Astrocyte of the spinal cord (primary cell): ENCODE data around the gene LRRIQ1.
A peak's percentile ranks its signal among the peaks of the same experiment; 100 is the strongest.

Experiments
- DNase-seq: peaks from one replicate; pipeline ENCODE4 v3.0.0; 2011; ENCODE audit warnings: low read depth, low spot score
- H3K4me3 ChIP-seq: 2 replicates; pipeline ENCODE4 v1.5.1; 2011; ENCODE audit warnings: low read depth, mild to moderate bottlenecking, low read length, moderate library complexity
- in situ Hi-C: cut with HindIII; loops from 2 replicates; pipeline ENCODE4 v1.10.0; 2017; ENCODE audit warnings: low sequenced_read_pairs
- TF ChIP-seq, protein P1 (sequence below): IDR thresholded peaks from 2 replicates; pipeline ENCODE4 v1.5.1; 2012; ENCODE audit warnings: low read depth, mild to moderate bottlenecking, low read length, inconsistent platforms

The LRRIQ1 gene

DNA sequence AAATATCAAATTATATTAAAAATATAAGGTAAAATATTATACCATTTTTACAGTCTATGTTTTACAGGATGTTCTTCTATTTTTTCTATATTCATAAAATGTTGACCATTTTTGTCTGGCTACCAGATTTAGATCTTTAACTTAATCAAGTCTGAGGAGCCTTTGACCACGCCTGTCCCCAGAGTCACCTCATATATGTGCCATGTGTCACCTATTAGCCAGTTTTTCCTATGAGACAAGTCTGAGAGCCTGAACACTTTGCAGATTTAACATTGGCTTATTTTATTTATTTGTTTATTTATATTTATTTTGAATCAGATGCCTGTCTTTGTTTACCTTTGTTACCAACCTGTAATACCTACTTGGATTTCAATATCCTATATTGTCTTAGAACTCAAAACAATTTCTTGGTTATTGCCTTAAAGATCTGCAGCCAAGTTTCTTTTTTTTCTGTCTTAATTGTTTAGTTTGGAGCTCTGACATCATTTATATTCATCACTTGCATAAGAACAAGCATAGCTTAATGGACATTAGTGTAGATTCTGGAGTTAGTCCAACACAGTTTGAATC, 127.7 kb downstream of the LRRIQ1 start:
- TF ChIP-seq, protein P1, sequence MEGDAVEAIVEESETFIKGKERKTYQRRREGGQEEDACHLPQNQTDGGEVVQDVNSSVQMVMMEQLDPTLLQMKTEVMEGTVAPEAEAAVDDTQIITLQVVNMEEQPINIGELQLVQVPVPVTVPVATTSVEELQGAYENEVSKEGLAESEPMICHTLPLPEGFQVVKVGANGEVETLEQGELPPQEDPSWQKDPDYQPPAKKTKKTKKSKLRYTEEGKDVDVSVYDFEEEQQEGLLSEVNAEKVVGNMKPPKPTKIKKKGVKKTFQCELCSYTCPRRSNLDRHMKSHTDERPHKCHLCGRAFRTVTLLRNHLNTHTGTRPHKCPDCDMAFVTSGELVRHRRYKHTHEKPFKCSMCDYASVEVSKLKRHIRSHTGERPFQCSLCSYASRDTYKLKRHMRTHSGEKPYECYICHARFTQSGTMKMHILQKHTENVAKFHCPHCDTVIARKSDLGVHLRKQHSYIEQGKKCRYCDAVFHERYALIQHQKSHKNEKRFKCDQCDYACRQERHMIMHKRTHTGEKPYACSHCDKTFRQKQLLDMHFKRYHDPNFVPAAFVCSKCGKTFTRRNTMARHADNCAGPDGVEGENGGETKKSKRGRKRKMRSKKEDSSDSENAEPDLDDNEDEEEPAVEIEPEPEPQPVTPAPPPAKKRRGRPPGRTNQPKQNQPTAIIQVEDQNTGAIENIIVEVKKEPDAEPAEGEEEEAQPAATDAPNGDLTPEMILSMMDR, result no peak
- DNase-seq, result no peak
- in situ Hi-C loops, result no loop called here
- no peak overlapping the region for H3K4me3 ChIP-seq

DNA sequence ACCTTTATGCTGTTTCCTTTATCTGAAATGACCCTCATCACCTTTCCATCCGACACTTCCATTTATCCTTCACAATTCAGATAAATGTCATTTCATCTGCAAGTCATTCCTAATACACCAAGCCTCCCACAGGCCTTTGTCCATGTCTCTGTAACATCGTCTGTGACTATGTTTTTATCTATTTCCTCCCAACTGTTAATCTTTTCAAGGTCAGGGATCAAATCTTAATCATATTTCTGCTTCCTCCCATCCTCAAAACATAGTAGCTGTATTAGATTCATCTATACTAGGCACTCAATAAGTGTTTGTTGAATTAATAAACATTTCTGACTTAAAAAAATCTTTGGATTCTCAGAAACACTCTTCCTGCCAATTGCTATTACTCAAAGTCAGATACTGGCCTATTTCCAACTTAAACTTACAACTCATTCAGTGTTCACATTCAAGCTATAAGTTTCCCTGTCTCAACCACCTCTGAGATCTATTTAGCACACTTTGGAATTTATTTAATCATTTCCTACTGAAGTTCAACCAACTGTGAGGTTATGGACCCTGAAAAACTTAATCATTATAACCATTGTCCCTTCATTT, 143.6 kb downstream of the LRRIQ1 start:
- DNase-seq, result peak; percentile 56
- TF ChIP-seq, protein P1, result no peak
- no peak overlapping the region for H3K4me3 ChIP-seq
- in situ Hi-C loops, result no loop called here

DNA sequence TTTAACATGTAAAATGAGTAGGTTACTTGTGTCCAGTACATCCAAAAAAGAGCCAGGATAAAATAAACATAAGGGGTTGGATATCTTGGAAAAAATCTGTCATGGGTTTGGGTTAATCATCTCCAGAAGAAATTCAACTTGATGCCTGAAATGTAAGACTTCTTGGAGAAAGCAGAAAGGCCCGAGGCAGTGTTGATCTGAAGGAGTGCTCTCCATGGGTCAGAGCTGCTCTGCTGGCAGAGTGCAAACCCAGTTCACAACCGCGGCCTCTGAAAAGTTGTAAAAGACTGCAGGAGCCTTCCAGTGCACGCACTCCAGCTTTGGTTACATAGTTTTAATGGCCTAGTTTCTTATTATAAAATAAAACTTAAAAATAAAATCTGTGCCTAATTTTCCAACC, 146.5 kb downstream of the LRRIQ1 start:
- TF ChIP-seq, protein P1, result no peak
- in situ Hi-C loops, result no loop called here
- no peak overlapping the region for H3K4me3 ChIP-seq

DNA sequence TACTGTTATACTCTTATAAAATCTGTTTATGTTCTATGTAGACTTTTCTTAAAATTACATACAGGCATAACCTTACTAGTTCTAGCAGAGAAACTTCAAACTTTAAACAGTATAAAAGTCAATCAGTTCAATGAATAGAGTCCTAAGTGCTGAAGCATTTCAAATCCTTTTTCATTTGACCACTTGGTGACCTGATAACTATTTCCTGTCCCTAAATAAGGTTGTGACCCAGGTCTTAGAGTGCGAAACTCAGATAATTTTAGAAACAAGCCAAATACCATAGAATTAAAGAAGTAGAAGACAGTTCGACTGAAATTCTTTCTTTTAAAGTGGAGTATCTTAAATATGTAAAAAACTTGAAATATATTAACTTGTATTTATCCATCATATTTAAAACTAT, 147.7 kb downstream of the LRRIQ1 start:
- in situ Hi-C loops, result no loop called here
- TF ChIP-seq, protein P1, result no peak
- H3K4me3 ChIP-seq, result no peak overlapping the region
- DNase-seq, result no peak

More for the DNA sequence above, 146.5 kb downstream of the LRRIQ1 start:
- peak; percentile 7 for DNase-seq

DNA sequence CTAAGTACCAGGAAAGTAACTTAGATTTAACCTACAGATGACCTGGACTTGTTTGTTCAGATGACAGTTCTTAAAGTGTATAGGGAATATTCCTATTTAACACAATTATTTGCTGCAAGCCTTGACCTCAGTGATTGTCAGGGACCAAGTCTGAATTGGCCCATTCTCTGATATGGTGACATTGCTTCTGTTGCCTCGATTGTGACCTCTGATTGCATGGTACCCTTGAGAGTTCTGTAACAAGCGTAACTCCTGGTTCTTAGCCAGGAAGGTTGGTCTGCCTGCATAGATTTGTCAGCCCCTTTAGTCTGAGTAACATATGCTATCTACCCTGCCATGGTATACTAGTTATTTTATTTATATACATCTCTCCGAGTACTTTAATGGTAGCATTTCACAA, 150.1 kb downstream of the LRRIQ1 start:
- TF ChIP-seq, protein P1, result no peak
- DNase-seq, result no peak
- in situ Hi-C loops, result no loop called here
- no peak overlapping the region for H3K4me3 ChIP-seq

DNA sequence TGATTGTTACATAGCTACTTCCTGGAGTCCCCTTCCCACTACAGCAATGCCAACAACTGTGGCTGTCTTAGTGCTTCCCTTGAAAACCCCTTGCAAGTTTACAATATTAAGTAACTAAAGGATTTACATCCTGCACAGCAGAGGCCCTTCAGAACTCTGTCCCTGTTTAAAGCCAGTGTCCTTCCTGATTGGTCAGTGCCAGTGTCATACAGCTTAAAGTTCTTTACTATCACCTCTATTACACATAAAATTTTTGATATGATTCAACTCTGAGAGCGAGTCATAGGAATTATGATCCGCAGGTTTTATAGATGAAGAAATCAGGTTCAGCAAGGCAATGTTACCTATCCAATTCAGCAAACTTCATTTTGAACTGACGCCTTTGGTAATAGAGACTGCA, 152.5 kb downstream of the LRRIQ1 start:
- DNase-seq, result no peak
- in situ Hi-C loops, result no loop called here
- H3K4me3 ChIP-seq, result no peak overlapping the region
- TF ChIP-seq, protein P1, result no peak
